ENCODE results near the gene VIPR2.

The VIPR2 gene

GRCh38 chr7:159019111-159019510 is 125.6 kb downstream of the VIPR2 start:
- no peaks in the 10 kb centered on the region for H3F3A ChIP-seq (ENCODE audit: control insufficient read depth, insufficient read depth)
- H3K79me2 ChIP-seq (ENCODE audit: control insufficient read depth, low read length), result no peaks in the 10 kb centered on the region
- no peaks in the 10 kb centered on the region for H3K27me3 ChIP-seq (ENCODE audit: control insufficient read depth, low read length)
- no peaks in the 10 kb centered on the region for H3K4me1 ChIP-seq (ENCODE audit: control insufficient read depth, low read length)
- no peaks in the 10 kb centered on the region for H3K36me3 ChIP-seq (ENCODE audit: control insufficient read depth, low read length)
- peaks cover 28% of the 10 kb centered on the region for H3K9me3 ChIP-seq (ENCODE audit: control insufficient read depth, insufficient read depth, low read length)
- H4K20me1 ChIP-seq (ENCODE audit: control insufficient read depth, insufficient read depth, low read depth, low read length), result no peaks in the 10 kb centered on the region
- no peaks in the 10 kb centered on the region for H3K9me2 ChIP-seq (replicated peaks; ENCODE audit: control insufficient read depth, low read length)
- no peak overlapping the region for H3K4me3 ChIP-seq (ENCODE audit: low read length)
- H3K4me2 ChIP-seq (ENCODE audit: low read length), result no peak overlapping the region
- H3K27ac ChIP-seq (ENCODE audit: low read depth, low read length), result no peak overlapping the region
- TF ChIP-seq EZH2phosphoT487 (IDR thresholded peaks at IDR 0.05; ENCODE audit: borderline replicate concordance, low read length), result no peak
- TF ChIP-seq CTCF (IDR thresholded peaks at IDR 0.05; ENCODE audit: low read depth, low read length, poor library complexity, severe bottlenecking), result no peak

- Histone ChIP-seq H3F3A (ENCODE audit: control insufficient read depth, insufficient read depth) (no peaks in the 10 kb centered on the region), H3K79me2 (ENCODE audit: control insufficient read depth, low read length) (no peaks in the 10 kb centered on the region), H3K9me3 (ENCODE audit: control insufficient read depth, insufficient read depth, low read length) (peaks cover 19% of the 10 kb centered on the region), H3K4me3 (ENCODE audit: low read length) (no peak overlapping the region), H3K4me1 (ENCODE audit: control insufficient read depth, low read length) (no peaks in the 10 kb centered on the region), H3K9me2 (replicated peaks; ENCODE audit: control insufficient read depth, low read length) (no peaks in the 10 kb centered on the region), H3K27me3 (ENCODE audit: control insufficient read depth, low read length) (no peaks in the 10 kb centered on the region), H3K27ac (ENCODE audit: low read depth, low read length) (no peak overlapping the region), H3K4me2 (ENCODE audit: low read length) (no peak overlapping the region), H4K20me1 (ENCODE audit: control insufficient read depth, insufficient read depth, low read depth, low read length) (no peaks in the 10 kb centered on the region), H3K36me3 (ENCODE audit: control insufficient read depth, low read length) (no peaks in the 10 kb centered on the region)
- TF ChIP-seq CTCF (IDR thresholded peaks at IDR 0.05; ENCODE audit: low read depth, low read length, poor library complexity, severe bottlenecking) (no peak), EZH2phosphoT487 (IDR thresholded peaks at IDR 0.05; ENCODE audit: borderline replicate concordance, low read length) (no peak)
Observed at GRCh38 chr7:159017741-159018140, 126.9 kb downstream of the VIPR2 start.

GRCh38 chr7:159017210-159017609 is 127.5 kb downstream of the VIPR2 start:
- Histone ChIP-seq H3K36me3 (ENCODE audit: control insufficient read depth, low read length) (no peaks in the 10 kb centered on the region), H3K27ac (ENCODE audit: low read depth, low read length) (no peak overlapping the region), H3K27me3 (ENCODE audit: control insufficient read depth, low read length) (no peaks in the 10 kb centered on the region), H3K9me2 (replicated peaks; ENCODE audit: control insufficient read depth, low read length) (no peaks in the 10 kb centered on the region), H3K4me2 (ENCODE audit: low read length) (no peak overlapping the region), H3K4me1 (ENCODE audit: control insufficient read depth, low read length) (no peaks in the 10 kb centered on the region), H3K79me2 (ENCODE audit: control insufficient read depth, low read length) (no peaks in the 10 kb centered on the region), H3K9me3 (ENCODE audit: control insufficient read depth, insufficient read depth, low read length) (peaks cover 13% of the 10 kb centered on the region), H4K20me1 (ENCODE audit: control insufficient read depth, insufficient read depth, low read depth, low read length) (no peaks in the 10 kb centered on the region), H3K4me3 (ENCODE audit: low read length) (no peak overlapping the region), H3F3A (ENCODE audit: control insufficient read depth, insufficient read depth) (no peaks in the 10 kb centered on the region)
- TF ChIP-seq CTCF (IDR thresholded peaks at IDR 0.05; ENCODE audit: low read depth, low read length, poor library complexity, severe bottlenecking), result no peak
- no peak for TF ChIP-seq EZH2phosphoT487 (IDR thresholded peaks at IDR 0.05; ENCODE audit: borderline replicate concordance, low read length)

GRCh38 chr7:159016591-159016990 is 128.1 kb downstream of the VIPR2 start:
- Histone ChIP-seq H3K9me2 (replicated peaks; ENCODE audit: control insufficient read depth, low read length) (no peaks in the 10 kb centered on the region), H3K4me1 (ENCODE audit: control insufficient read depth, low read length) (no peaks in the 10 kb centered on the region), H4K20me1 (ENCODE audit: control insufficient read depth, insufficient read depth, low read depth, low read length) (no peaks in the 10 kb centered on the region), H3K4me2 (ENCODE audit: low read length) (no peak overlapping the region), H3K27ac (ENCODE audit: low read depth, low read length) (no peak overlapping the region), H3K27me3 (ENCODE audit: control insufficient read depth, low read length) (no peaks in the 10 kb centered on the region), H3K36me3 (ENCODE audit: control insufficient read depth, low read length) (no peaks in the 10 kb centered on the region), H3K79me2 (ENCODE audit: control insufficient read depth, low read length) (no peaks in the 10 kb centered on the region), H3F3A (ENCODE audit: control insufficient read depth, insufficient read depth) (no peaks in the 10 kb centered on the region), H3K9me3 (ENCODE audit: control insufficient read depth, insufficient read depth, low read length) (peaks cover 12% of the 10 kb centered on the region), H3K4me3 (ENCODE audit: low read length) (no peak overlapping the region)
- TF ChIP-seq EZH2phosphoT487 (IDR thresholded peaks at IDR 0.05; ENCODE audit: borderline replicate concordance, low read length) (no peak), CTCF (IDR thresholded peaks at IDR 0.05; ENCODE audit: low read depth, low read length, poor library complexity, severe bottlenecking) (no peak)
